ENCODE measurements around the gene CRISPLD2. TPM values are rescaled to one million over a fixed set of nuclear protein-coding genes. Genes with fewer than 3 reads are reported as not detected.

CRISPLD2 gene
- total and polyA plus RNA-seq, 9 of the 15 experiments (the other 6 are each of a cell fraction or from before 2014, with no cell fraction given), result 0.03 to 0.24 (median 0.04) TPM; not detected in 4

GRCh38 chr16:84924331-84925091 lies 104.7 kb downstream of the CRISPLD2 start:
- ATAC-seq (peak; percentile 51), FAIRE-seq (no peak), DNase-seq (ENCODE audit: extremely low read depth in 1 of 4, low spot score in 3 of 4) (peak; percentile 50 to 65 (median 61))
- H3K9me1 ChIP-seq (ENCODE audit: control insufficient read depth, insufficient read depth, low read length), result no peaks in the 10 kb centered on the region
- no peak overlapping the region for H3K4me3 ChIP-seq
- H3K27me3 ChIP-seq (ENCODE audit: control insufficient read depth in 2 of 2, insufficient read depth in 2 of 2, low read length in 2 of 2), result peaks cover 9 to 15% of the 10 kb centered on the region in 2 experiments; a peak in 3 of 5 replicates
- intact Hi-C loops (cut with micrococcal nuclease) (loop anchor here (1.0 to 5.0 kb wide), 5 partner anchors 28 to 170 kb away; no protein-coding TSS in a partner anchor), in situ Hi-C loops (cut with MboI) (loop anchor here (5.0 kb wide), 1 partner anchor 48 kb away; no protein-coding TSS in a partner anchor)
- BruUV-seq (replicated peaks), result no TSS peak
- POLR2A ChIA-PET, result interaction anchor here (0.5 kb wide), 1 partner anchor 18 kb away, joined by 3 read pairs; no protein-coding TSS in a partner anchor
- peaks cover 6 to 46% of the 10 kb centered on the region in 2 experiments; a peak in 4 of 5 replicates for H3K4me1 ChIP-seq (replicated peaks in 1 of 2; ENCODE audit: control insufficient read depth in 2 of 2, insufficient read depth in 2 of 2, low read length in 2 of 2)
- peak overlapping the region in 1 of 2 experiments; percentile 47; a peak in 2 of 4 replicates for H3K9ac ChIP-seq (ENCODE audit: insufficient read depth in 1 of 2, low read depth in 2 of 2, low read length in 2 of 2)
- H4K20me1 ChIP-seq (replicated peaks; ENCODE audit: control insufficient read depth, insufficient read depth, low read length), result peaks cover 5% of the 10 kb centered on the region; the same call in 1 of the 2 replicates
- no peaks in the 10 kb centered on the region for H3K36me3 ChIP-seq (ENCODE audit: control insufficient read depth, insufficient read depth, low read length)
- H3K4me2 ChIP-seq (ENCODE audit: insufficient read depth, low read length), result peak overlapping the region; percentile 7; the same call in 1 of the 2 replicates
- H3K9me3 ChIP-seq (replicated peaks; ENCODE audit: control insufficient read depth, insufficient read depth, low read depth, low read length), result no peaks in the 10 kb centered on the region
- H3K79me2 ChIP-seq (ENCODE audit: control insufficient read depth, insufficient read depth, low read length), result no peaks in the 10 kb centered on the region
- peak overlapping the region; percentile 81 for H2AFZ ChIP-seq (ENCODE audit: low read depth, low read length)
- CTCF ChIA-PET (ENCODE audit: low intra/inter-chr PET ratio), result interaction anchor here (1.0 to 3.5 kb wide), 6 partner anchors 28 to 170 kb away, joined by 3 to 47 read pairs (median 16); no protein-coding TSS in a partner anchor
- WGBS (ENCODE audit: insufficient coverage, low coverage, missing lambda C conversion rate), result 35% methylated on average over 23 of the region's 23 CpGs
- H3K27ac ChIP-seq (ENCODE audit: extremely low read depth, low read depth, low read length), result no peak overlapping the region
- TF ChIP-seq MAX (CRISPR knock-in tag; IDR thresholded peaks at IDR 0.05) (peak; percentile 87), NR3C1 (CRISPR knock-in tag; IDR thresholded peaks at IDR 0.05) (no peak), NR2C2 (CRISPR knock-in tag; IDR thresholded peaks at IDR 0.05) (no peak), NR2C2 (tag; IDR thresholded peaks at IDR 0.05) (peak; percentile 71; the same call in 1 of the 2 replicates), MNT (conservative IDR thresholded peaks at IDR 0.05) (peak; percentile 65 to 72), WHSC1 (IDR thresholded peaks at IDR 0.05; ENCODE audit: low read length) (no peak), ETV5 (CRISPR knock-in tag; IDR thresholded peaks at IDR 0.05; ENCODE audit: low read depth) (no peak), ZNF263 (CRISPR knock-in tag; IDR thresholded peaks at IDR 0.05; ENCODE audit: borderline replicate concordance) (peak; percentile 35; the same call in 1 of the 2 replicates), SUPT5H (IDR thresholded peaks at IDR 0.05) (no peak), TAF9B (IDR thresholded peaks at IDR 0.05; ENCODE audit: partially characterized antibody) (no peak), LARP7 (IDR thresholded peaks at IDR 0.05) (no peak), BHLHE40 (IDR thresholded peaks at IDR 0.05; ENCODE audit: low read length) (peak; percentile 84), HSF4 (CRISPR knock-in tag; IDR thresholded peaks at IDR 0.05; ENCODE audit: borderline replicate concordance) (no peak), NCOA2 (IDR thresholded peaks at IDR 0.05; ENCODE audit: partially characterized antibody in 2 of 2) (no peak), FOXK1 (CRISPR knock-in tag; IDR thresholded peaks at IDR 0.05; ENCODE audit: borderline replicate concordance) (no peak), CREB3L1 (IDR thresholded peaks at IDR 0.05; ENCODE audit: borderline replicate concordance, low read depth) (no peak), E2F5 (CRISPR knock-in tag; IDR thresholded peaks at IDR 0.05) (no peak), HOXB6 (CRISPR knock-in tag; IDR thresholded peaks at IDR 0.05; ENCODE audit: borderline replicate concordance) (no peak)
